ENCODE results near the gene VOPP1. TPM values are rescaled to one million over a fixed set of nuclear protein-coding genes. Genes with fewer than 3 reads are reported as not detected.

VOPP1 gene
- total and polyA plus RNA-seq, 5 donors from 2014 or later, result 40.3 to 128 (median 60.9) TPM

DNA sequence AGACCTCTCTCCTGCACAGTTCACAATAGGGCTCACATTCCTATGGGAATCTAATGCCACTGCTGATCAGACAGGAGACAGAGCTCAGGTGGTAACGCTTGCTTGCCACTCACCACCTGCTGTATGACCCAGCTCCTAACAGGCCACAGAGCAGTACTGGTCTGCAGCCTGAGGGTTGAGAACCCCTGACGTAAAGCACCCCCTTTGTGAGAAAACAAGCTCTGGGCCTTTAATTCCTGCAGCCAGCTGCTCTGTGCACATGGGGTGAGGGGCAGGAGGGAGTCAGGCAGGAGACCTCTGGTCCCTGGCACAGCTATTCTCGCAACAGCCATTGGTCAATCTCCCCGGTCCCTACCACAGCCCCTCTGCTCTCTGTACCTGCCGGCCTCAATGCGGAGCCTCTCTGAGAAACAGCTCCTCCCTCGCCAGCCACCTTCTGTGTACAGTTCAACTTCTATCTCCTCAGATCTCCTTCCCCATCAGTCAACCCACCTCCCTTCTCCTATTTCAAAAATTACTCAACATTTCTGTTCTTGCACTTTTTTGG, 105.2 kb downstream of the VOPP1 start:
- peak overlapping the region; percentile 47 to 77 (median 61) for H3K4me3 Mint-ChIP-seq
- peak overlapping the region; percentile 87 to 98 (median 91) for H3K27ac Mint-ChIP-seq
- Histone ChIP-seq H3K4me1 (ENCODE audit: control insufficient read depth, insufficient read depth, low read length, poor library complexity, severe bottlenecking) (peaks cover 56% of the 10 kb centered on the region), H3K9me3 (ENCODE audit: control insufficient read depth in 2 of 2, low read length in 2 of 2) (no peaks in the 10 kb centered on the region), H3K4me3 (ENCODE audit: low read depth, low read length) (no peak overlapping the region), H3K27ac (ENCODE audit: insufficient read depth, low read length, poor library complexity, severe bottlenecking) (peak overlapping the region; percentile 75), H3K27me3 (ENCODE audit: control insufficient read depth, insufficient read depth, low read length) (no peaks in the 10 kb centered on the region), H3K36me3 (ENCODE audit: control insufficient read depth, insufficient read depth, low read length) (peaks cover 18% of the 10 kb centered on the region)
- H3K27me3 Mint-ChIP-seq, result peaks cover 4% of the 10 kb centered on the region
- peaks cover 0 to 6% (median 2%) of the 10 kb centered on the region in 7 donors for H3K9me3 Mint-ChIP-seq
- H3K4me1 Mint-ChIP-seq, result peaks cover 31 to 82% (median 51%) of the 10 kb centered on the region in 4 donors
- ATAC-seq (ENCODE audit: low read depth in 2 of 2), result no peak
- no peak for DNase-seq
- H3K36me3 Mint-ChIP-seq, result peaks cover 33% of the 10 kb centered on the region

DNA sequence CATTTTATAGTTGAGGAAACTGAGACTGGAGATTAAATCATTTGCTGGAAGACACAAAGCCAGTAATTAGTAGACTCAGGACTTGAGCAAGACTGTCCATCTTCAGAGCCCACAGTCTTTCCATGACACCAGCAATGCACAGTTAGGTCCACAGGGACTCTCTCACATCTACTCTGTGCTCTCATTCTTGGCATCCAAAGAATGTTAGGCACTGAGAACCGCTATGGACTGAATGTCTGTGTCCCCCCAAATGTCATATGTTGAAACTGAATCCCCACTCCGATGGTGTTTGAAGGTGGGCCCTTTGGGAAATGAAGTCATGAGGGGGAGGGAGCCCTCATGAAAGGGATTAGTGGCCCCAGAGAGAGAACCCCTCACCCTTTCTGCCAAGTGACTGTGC, 106.6 kb downstream of the VOPP1 start:
- Mint-ChIP-seq H3K27ac (peak overlapping the region; percentile 84 to 91 (median 89)), H3K27me3 (peaks cover 4% of the 10 kb centered on the region), H3K9me3 (peaks cover 0 to 14% (median 4%) of the 10 kb centered on the region in 7 donors), H3K4me1 (peaks cover 34 to 86% (median 55%) of the 10 kb centered on the region in 4 donors), H3K36me3 (peaks cover 36% of the 10 kb centered on the region), H3K4me3 (peak overlapping the region in 2 of 4 donors; percentile 45 to 59)
- H3K4me1 ChIP-seq (ENCODE audit: control insufficient read depth, insufficient read depth, low read length, poor library complexity, severe bottlenecking), result peaks cover 55% of the 10 kb centered on the region
- ATAC-seq (ENCODE audit: low read depth in 2 of 2), result no peak
- no peak for DNase-seq
- H3K27me3 ChIP-seq (ENCODE audit: control insufficient read depth, insufficient read depth, low read length), result no peaks in the 10 kb centered on the region
- H3K4me3 ChIP-seq (ENCODE audit: low read depth, low read length), result no peak overlapping the region
- peaks cover 18% of the 10 kb centered on the region for H3K36me3 ChIP-seq (ENCODE audit: control insufficient read depth, insufficient read depth, low read length)
- H3K27ac ChIP-seq (ENCODE audit: insufficient read depth, low read length, poor library complexity, severe bottlenecking), result peak overlapping the region; percentile 75
- no peaks in the 10 kb centered on the region for H3K9me3 ChIP-seq (ENCODE audit: control insufficient read depth in 2 of 2, low read length in 2 of 2)

DNA sequence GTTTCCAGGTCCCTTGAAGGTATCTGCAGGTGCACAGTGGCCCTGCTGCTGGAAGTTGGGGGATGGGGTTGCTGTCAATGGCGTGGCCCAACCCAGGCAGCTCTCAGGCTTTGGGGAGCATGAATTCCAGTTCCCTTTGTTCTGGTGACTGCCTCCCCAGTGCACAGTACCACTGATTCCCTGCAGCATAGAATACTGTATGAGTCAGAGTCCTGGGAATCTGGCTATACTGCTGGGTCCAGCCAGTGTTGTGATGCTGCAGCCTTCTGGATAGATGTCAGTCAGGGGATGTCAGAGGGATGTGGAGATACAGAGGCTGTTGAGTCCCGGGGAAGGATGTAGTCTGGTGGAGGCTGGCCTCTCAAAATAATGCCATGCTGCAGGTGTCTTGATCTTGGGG, 107.9 kb downstream of the VOPP1 start:
- Mint-ChIP-seq H3K27me3 (peaks cover 4% of the 10 kb centered on the region), H3K9me3 (peaks cover 1 to 24% (median 7%) of the 10 kb centered on the region in 7 donors), H3K4me3 (no peak overlapping the region), H3K36me3 (peaks cover 34% of the 10 kb centered on the region), H3K4me1 (peaks cover 30 to 74% (median 49%) of the 10 kb centered on the region in 4 donors), H3K27ac (peak overlapping the region; percentile 60 to 87 (median 86))
- peaks cover 0 to 2% of the 10 kb centered on the region in 2 experiments for H3K9me3 ChIP-seq (ENCODE audit: control insufficient read depth in 2 of 2, low read length in 2 of 2)
- no peak overlapping the region for H3K4me3 ChIP-seq (ENCODE audit: low read depth, low read length)
- H3K27me3 ChIP-seq (ENCODE audit: control insufficient read depth, insufficient read depth, low read length), result no peaks in the 10 kb centered on the region
- H3K4me1 ChIP-seq (ENCODE audit: control insufficient read depth, insufficient read depth, low read length, poor library complexity, severe bottlenecking), result peaks cover 43% of the 10 kb centered on the region
- DNase-seq, result no peak
- ATAC-seq (ENCODE audit: low read depth in 2 of 2), result no peak
- H3K27ac ChIP-seq (ENCODE audit: insufficient read depth, low read length, poor library complexity, severe bottlenecking), result no peak overlapping the region
- H3K36me3 ChIP-seq (ENCODE audit: control insufficient read depth, insufficient read depth, low read length), result peaks cover 18% of the 10 kb centered on the region

DNA sequence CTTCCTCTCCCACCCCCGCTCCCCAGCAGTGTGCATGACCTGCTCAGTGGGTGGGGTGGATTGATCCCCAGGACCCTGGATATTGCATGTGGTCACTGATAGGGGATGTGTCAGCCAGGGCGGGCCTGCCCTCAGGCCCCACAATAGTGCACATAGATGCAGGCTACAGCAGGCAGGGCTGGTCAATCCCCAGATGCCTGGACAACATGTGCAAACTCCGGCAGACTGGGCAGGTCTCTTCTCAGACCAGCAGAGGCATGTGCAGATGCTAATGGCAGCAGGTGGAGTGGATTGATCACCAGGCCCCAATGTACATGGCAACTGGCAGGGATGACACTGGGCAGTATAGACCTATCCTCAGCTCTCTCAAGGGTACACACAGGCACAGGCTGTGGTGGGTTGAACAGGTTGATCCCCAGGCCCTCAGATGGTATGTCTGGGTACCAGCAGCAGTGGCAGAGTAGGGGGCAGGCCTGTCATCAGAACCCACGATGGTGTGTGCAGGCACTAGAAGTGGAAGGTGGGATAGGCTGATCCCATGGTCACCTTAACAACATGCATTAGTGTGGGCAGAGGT, 108.5 kb downstream of the VOPP1 start:
- Histone ChIP-seq H3K27ac (ENCODE audit: insufficient read depth, low read length, poor library complexity, severe bottlenecking) (no peak overlapping the region), H3K4me3 (ENCODE audit: low read depth, low read length) (no peak overlapping the region), H3K36me3 (ENCODE audit: control insufficient read depth, insufficient read depth, low read length) (peaks cover 18% of the 10 kb centered on the region), H3K9me3 (ENCODE audit: control insufficient read depth in 2 of 2, low read length in 2 of 2) (peaks cover 5 to 8% of the 10 kb centered on the region in 2 experiments), H3K27me3 (ENCODE audit: control insufficient read depth, insufficient read depth, low read length) (no peaks in the 10 kb centered on the region), H3K4me1 (ENCODE audit: control insufficient read depth, insufficient read depth, low read length, poor library complexity, severe bottlenecking) (peaks cover 36% of the 10 kb centered on the region)
- Mint-ChIP-seq H3K36me3 (peaks cover 38% of the 10 kb centered on the region), H3K4me3 (peak overlapping the region in 2 of 4 donors; percentile 10 to 19), H3K9me3 (peaks cover 1 to 31% (median 10%) of the 10 kb centered on the region in 7 donors), H3K27ac (peak overlapping the region in 2 of 3 donors; percentile 60 to 86), H3K4me1 (peaks cover 24 to 72% (median 45%) of the 10 kb centered on the region in 4 donors), H3K27me3 (peaks cover 4% of the 10 kb centered on the region)
- ATAC-seq (ENCODE audit: low read depth in 2 of 2) (no peak), DNase-seq (no peak)

DNA sequence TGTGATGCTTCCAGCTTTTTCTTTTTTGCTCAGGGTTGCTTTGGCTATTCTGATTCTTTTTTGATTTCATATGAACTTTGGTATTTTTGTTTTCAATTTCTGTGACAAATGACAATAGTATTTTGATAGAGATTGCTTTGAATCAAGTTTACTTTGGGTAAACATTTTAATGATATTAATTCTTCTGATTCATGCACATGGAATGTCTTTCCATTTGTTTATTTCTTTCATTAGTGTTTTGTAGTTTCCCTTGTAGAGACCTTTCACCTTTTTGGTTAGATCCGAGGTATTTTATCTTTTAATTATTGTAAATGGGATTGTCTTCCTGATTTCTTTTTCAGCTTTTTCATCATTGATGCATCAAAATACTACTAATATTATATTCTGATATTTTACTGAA, 114.0 kb downstream of the VOPP1 start:
- Mint-ChIP-seq H3K27ac (no peak overlapping the region), H3K36me3 (peaks cover 27% of the 10 kb centered on the region)

DNA sequence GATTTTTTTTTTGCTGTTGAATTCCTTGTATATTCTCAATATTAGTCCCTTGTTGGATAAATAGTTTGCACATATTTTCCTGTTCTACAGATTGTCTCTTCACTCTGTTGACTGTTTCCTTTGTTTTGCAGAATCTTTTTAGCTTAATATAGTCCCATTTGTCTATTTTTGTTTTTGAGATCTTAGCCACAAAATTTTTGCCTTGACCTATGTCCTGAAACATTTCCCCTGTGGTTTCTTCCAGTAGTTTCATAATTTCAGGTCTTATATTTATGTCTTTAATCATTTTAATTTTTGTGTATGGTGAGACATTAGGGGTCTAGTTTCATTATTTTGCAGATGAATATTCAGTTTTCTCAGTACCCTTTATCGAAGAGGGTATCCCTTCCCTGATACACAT, 114.5 kb downstream of the VOPP1 start:
- H3K4me3 Mint-ChIP-seq, result no peak overlapping the region
- ATAC-seq (ENCODE audit: low read depth in 2 of 2) (no peak), DNase-seq (no peak)
- Histone ChIP-seq H3K4me3 (ENCODE audit: low read depth, low read length) (no peak overlapping the region), H3K4me1 (ENCODE audit: control insufficient read depth, insufficient read depth, low read length, poor library complexity, severe bottlenecking) (peaks cover 8% of the 10 kb centered on the region), H3K27ac (ENCODE audit: insufficient read depth, low read length, poor library complexity, severe bottlenecking) (no peak overlapping the region), H3K9me3 (ENCODE audit: control insufficient read depth in 2 of 2, low read length in 2 of 2) (peaks cover 12 to 15% of the 10 kb centered on the region in 2 experiments), H3K27me3 (ENCODE audit: control insufficient read depth, insufficient read depth, low read length) (no peaks in the 10 kb centered on the region), H3K36me3 (ENCODE audit: control insufficient read depth, insufficient read depth, low read length) (no peaks in the 10 kb centered on the region)
- peaks cover 14 to 57% (median 41%) of the 10 kb centered on the region in 4 donors for H3K4me1 Mint-ChIP-seq
- H3K9me3 Mint-ChIP-seq, result peaks cover 3 to 39% (median 16%) of the 10 kb centered on the region in 7 donors
- H3K27me3 Mint-ChIP-seq, result no peaks in the 10 kb centered on the region
- no peak overlapping the region for H3K27ac Mint-ChIP-seq
- peaks cover 25% of the 10 kb centered on the region for H3K36me3 Mint-ChIP-seq

More for the DNA sequence above, 114.0 kb downstream of the VOPP1 start:
- ATAC-seq (ENCODE audit: low read depth in 2 of 2), result no peak
- no peaks in the 10 kb centered on the region for H3K27me3 Mint-ChIP-seq
- peaks cover 3 to 39% (median 18%) of the 10 kb centered on the region in 7 donors for H3K9me3 Mint-ChIP-seq
- H3K4me3 Mint-ChIP-seq, result no peak overlapping the region
- Histone ChIP-seq H3K27ac (ENCODE audit: insufficient read depth, low read length, poor library complexity, severe bottlenecking) (no peak overlapping the region), H3K27me3 (ENCODE audit: control insufficient read depth, insufficient read depth, low read length) (no peaks in the 10 kb centered on the region), H3K4me3 (ENCODE audit: low read depth, low read length) (no peak overlapping the region), H3K9me3 (ENCODE audit: control insufficient read depth in 2 of 2, low read length in 2 of 2) (peaks cover 12 to 15% of the 10 kb centered on the region in 2 experiments), H3K4me1 (ENCODE audit: control insufficient read depth, insufficient read depth, low read length, poor library complexity, severe bottlenecking) (peaks cover 8% of the 10 kb centered on the region), H3K36me3 (ENCODE audit: control insufficient read depth, insufficient read depth, low read length) (no peaks in the 10 kb centered on the region)
- H3K4me1 Mint-ChIP-seq, result peaks cover 10 to 55% (median 42%) of the 10 kb centered on the region in 4 donors
- no peak for DNase-seq

DNA sequence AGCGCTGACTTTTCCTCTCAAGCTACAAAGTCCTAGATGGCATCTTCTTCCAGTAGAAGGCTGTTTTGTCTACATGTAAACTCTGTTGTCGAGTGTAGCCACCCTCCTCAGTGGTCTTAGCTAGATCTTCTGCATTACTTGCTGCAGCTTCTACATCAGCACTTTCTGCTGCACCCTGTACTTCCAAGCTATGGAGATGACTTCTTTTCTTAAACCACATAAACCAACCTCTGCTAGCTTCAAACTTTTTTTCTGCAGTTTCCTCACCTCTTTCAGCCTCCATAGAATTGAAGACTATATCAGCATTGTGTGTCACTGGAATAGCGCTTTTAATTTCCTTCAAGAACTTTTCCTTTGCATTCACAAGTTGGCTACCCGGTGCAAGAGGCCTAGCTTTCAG, 119.3 kb downstream of the VOPP1 start:
- H3K9me3 Mint-ChIP-seq, result peaks cover 2 to 26% (median 6%) of the 10 kb centered on the region in 7 donors
- no peaks in the 10 kb centered on the region for H3K27me3 ChIP-seq (ENCODE audit: control insufficient read depth, insufficient read depth, low read length)
- no peak for ATAC-seq (ENCODE audit: low read depth in 2 of 2)
- H3K27me3 Mint-ChIP-seq, result no peaks in the 10 kb centered on the region
- H3K36me3 Mint-ChIP-seq, result peaks cover 21% of the 10 kb centered on the region
- no peak for DNase-seq
- no peaks in the 10 kb centered on the region for H3K36me3 ChIP-seq (ENCODE audit: control insufficient read depth, insufficient read depth, low read length)
- H3K4me3 Mint-ChIP-seq, result no peak overlapping the region
- no peak overlapping the region for H3K4me3 ChIP-seq (ENCODE audit: low read depth, low read length)
- no peaks in the 10 kb centered on the region for H3K4me1 ChIP-seq (ENCODE audit: control insufficient read depth, insufficient read depth, low read length, poor library complexity, severe bottlenecking)
- peaks cover 0 to 7% of the 10 kb centered on the region in 2 experiments for H3K9me3 ChIP-seq (ENCODE audit: control insufficient read depth in 2 of 2, low read length in 2 of 2)
- H3K27ac ChIP-seq (ENCODE audit: insufficient read depth, low read length, poor library complexity, severe bottlenecking), result peak overlapping the region; percentile 42
- peaks cover 9 to 50% (median 33%) of the 10 kb centered on the region in 4 donors for H3K4me1 Mint-ChIP-seq
- peak overlapping the region in 2 of 3 donors; percentile 17 to 33 for H3K27ac Mint-ChIP-seq

Measured in CD4-positive, CD25-positive, alpha-beta regulatory T cell (primary cell).